Measurements from ENCODE around the gene HVCN1. TPM values are rescaled to one million over a fixed set of nuclear protein-coding genes. Genes with fewer than 3 reads are reported as not detected.

The HVCN1 gene
- total and polyA plus RNA-seq, 2 experiments from 2014 or later = 3.0 to 4.1 TPM

DNA sequence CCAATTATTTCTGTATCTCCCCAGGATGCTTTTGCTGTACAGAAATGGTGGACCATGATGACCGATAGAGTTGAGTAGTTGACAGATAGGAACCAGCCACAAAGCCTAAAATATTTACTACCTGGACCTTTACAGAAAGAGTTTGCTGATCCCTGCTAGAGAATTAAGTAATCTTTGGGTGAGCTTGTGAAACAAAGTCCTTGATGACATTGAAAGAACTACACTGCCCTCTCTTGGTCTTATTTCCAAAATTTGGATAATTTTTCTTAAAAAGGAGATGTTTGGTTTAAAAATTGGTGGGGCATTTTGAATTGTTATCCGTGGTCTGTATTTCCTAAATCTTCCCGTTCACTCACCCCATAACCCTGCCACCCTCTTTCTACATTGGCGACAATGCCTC is 88.7 kb downstream of the HVCN1 start:
- no peaks in the 10 kb centered on the region for H3K9me2 ChIP-seq (ENCODE audit: insufficient read depth)
- H4K20me1 ChIP-seq (ENCODE audit: insufficient read depth) = no peaks in the 10 kb centered on the region
- H3K79me2 ChIP-seq (ENCODE audit: insufficient read depth) = no peaks in the 10 kb centered on the region
- no peaks in the 10 kb centered on the region for H3K36me3 ChIP-seq (ENCODE audit: low read depth)
- H3K4me1 ChIP-seq (ENCODE audit: insufficient read depth) = no peaks in the 10 kb centered on the region
- no peak overlapping the region for H3K4me3 ChIP-seq
- DNase-seq = peak; percentile 79
- no peak for TF ChIP-seq EZH2phosphoT487 (IDR thresholded peaks at IDR 0.05; ENCODE audit: insufficient read depth, low read depth)
- TF ChIP-seq EZH2 (IDR thresholded peaks at IDR 0.05; ENCODE audit: insufficient read depth, poor library complexity, severe bottlenecking) = no peak
- H2AFZ ChIP-seq = no peak overlapping the region
- H3K9ac ChIP-seq = no peak overlapping the region
- H3K27me3 ChIP-seq (replicated peaks; ENCODE audit: insufficient read depth) = no peaks in the 10 kb centered on the region
- in situ Hi-C loops (cut with MboI) = no loop called here
- no peak overlapping the region for H3K4me2 ChIP-seq (ENCODE audit: unreplicated experiment)
- H3K9me3 ChIP-seq (ENCODE audit: low read depth) = no peaks in the 10 kb centered on the region
- H3K27ac ChIP-seq = no peak overlapping the region
- WGBS, 2 experiments (ENCODE audit: low coverage in 1 of 2, low lambda C conversion rate in 2 of 2, missing lambda C conversion rate in 2 of 2) = 3 to 4% methylated on average over 4 of the region's 4 CpGs
- H3F3A ChIP-seq (ENCODE audit: insufficient read depth) = no peaks in the 10 kb centered on the region

GRCh38 chr12:110599334-110599733 is 89.6 kb downstream of the HVCN1 start:
- H3K4me2 ChIP-seq (ENCODE audit: unreplicated experiment) = no peak overlapping the region
- no peaks in the 10 kb centered on the region for H3K9me2 ChIP-seq (ENCODE audit: insufficient read depth)
- H3K79me2 ChIP-seq (ENCODE audit: insufficient read depth) = no peaks in the 10 kb centered on the region
- no peaks in the 10 kb centered on the region for H3K36me3 ChIP-seq (ENCODE audit: low read depth)
- no peaks in the 10 kb centered on the region for H3K4me1 ChIP-seq (ENCODE audit: insufficient read depth)
- no peak overlapping the region for H2AFZ ChIP-seq
- no peak overlapping the region for H3K9ac ChIP-seq
- no peak for DNase-seq
- no peaks in the 10 kb centered on the region for H3F3A ChIP-seq (ENCODE audit: insufficient read depth)
- H3K4me3 ChIP-seq = no peak overlapping the region
- 88 to 90% methylated on average over 4 of the region's 4 CpGs for WGBS, 2 experiments (ENCODE audit: low coverage in 1 of 2, low lambda C conversion rate in 2 of 2, missing lambda C conversion rate in 2 of 2)
- no peaks in the 10 kb centered on the region; the same call in 1 of the 2 replicates for H3K27me3 ChIP-seq (replicated peaks; ENCODE audit: insufficient read depth)
- in situ Hi-C loops (cut with MboI) = loop anchor here (10.0 kb wide), 1 partner anchor 85 kb away; no protein-coding TSS in a partner anchor
- TF ChIP-seq EZH2phosphoT487 (IDR thresholded peaks at IDR 0.05; ENCODE audit: insufficient read depth, low read depth) = no peak
- no peak for TF ChIP-seq EZH2 (IDR thresholded peaks at IDR 0.05; ENCODE audit: insufficient read depth, poor library complexity, severe bottlenecking)
- no peaks in the 10 kb centered on the region for H4K20me1 ChIP-seq (ENCODE audit: insufficient read depth)
- H3K9me3 ChIP-seq (ENCODE audit: low read depth) = no peaks in the 10 kb centered on the region
- H3K27ac ChIP-seq = no peak overlapping the region

Small RNAs within 50 kb of the gene (small RNA-seq; reads per million reads assigned to genes)
- not detected for gene RN7SL387P (ENCODE audit: low read depth, low replicate concordance)

Other genes with a start within 250 kb of the HVCN1 start
- gene ARPC3, start 238.8 kb downstream of the HVCN1 start, total RNA-seq (2014; rRNA removed; shearing (Covaris generic)) = 552 and 686 TPM in 2 replicates
- gene ARPC3, start 238.8 kb downstream of the HVCN1 start, polyA plus RNA-seq (2016; fragmentation: Nextera tagmentation; extraction: Ambion mirVana) = 503 and 511 TPM in 2 replicates
- 18.4 and 33.4 TPM in 2 replicates for gene GPN3, start 220.9 kb downstream of the HVCN1 start, total RNA-seq (2014; rRNA removed; shearing (Covaris generic))
- 43.5 and 47.4 TPM in 2 replicates for gene GPN3, start 220.9 kb downstream of the HVCN1 start, polyA plus RNA-seq (2016; fragmentation: Nextera tagmentation; extraction: Ambion mirVana)
- gene FAM216A, start 220.3 kb downstream of the HVCN1 start, total RNA-seq (2014; rRNA removed; shearing (Covaris generic)) = 11.5 and 18.1 TPM in 2 replicates
- gene FAM216A, start 220.3 kb downstream of the HVCN1 start, polyA plus RNA-seq (2016; fragmentation: Nextera tagmentation; extraction: Ambion mirVana) = 25.2 and 25.8 TPM in 2 replicates
- gene VPS29, start 187.0 kb downstream of the HVCN1 start, total RNA-seq (2014; rRNA removed; shearing (Covaris generic)) = 61.2 and 72.3 TPM in 2 replicates
- 202 and 206 TPM in 2 replicates for gene VPS29, start 187.0 kb downstream of the HVCN1 start, polyA plus RNA-seq (2016; fragmentation: Nextera tagmentation; extraction: Ambion mirVana)
- 0.13 and 0.97 TPM in 2 replicates for gene RAD9B, start 186.8 kb downstream of the HVCN1 start, total RNA-seq (2014; rRNA removed; shearing (Covaris generic))
- gene RAD9B, start 186.8 kb downstream of the HVCN1 start, polyA plus RNA-seq (2016; fragmentation: Nextera tagmentation; extraction: Ambion mirVana) = 0.19 and 0.22 TPM in 2 replicates
- gene PPTC7, start 105.8 kb downstream of the HVCN1 start, total RNA-seq (2014; rRNA removed; shearing (Covaris generic)) = 3.2 and 3.4 TPM in 2 replicates
- gene PPTC7, start 105.8 kb downstream of the HVCN1 start, polyA plus RNA-seq (2016; fragmentation: Nextera tagmentation; extraction: Ambion mirVana) = 2.2 and 2.4 TPM in 2 replicates
- 34.4 and 44.3 TPM in 2 replicates for gene TCTN1, start 75.0 kb downstream of the HVCN1 start, total RNA-seq (2014; rRNA removed; shearing (Covaris generic))
- gene TCTN1, start 75.0 kb downstream of the HVCN1 start, polyA plus RNA-seq (2016; fragmentation: Nextera tagmentation; extraction: Ambion mirVana) = 58.1 and 65.2 TPM in 2 replicates
- gene PPP1CC, start 53.8 kb upstream of the HVCN1 start, total RNA-seq (2014; rRNA removed; shearing (Covaris generic)) = 110 and 116 TPM in 2 replicates
- gene PPP1CC, start 53.8 kb upstream of the HVCN1 start, polyA plus RNA-seq (2016; fragmentation: Nextera tagmentation; extraction: Ambion mirVana) = 37.4 and 41.8 TPM in 2 replicates
- gene CCDC63, start 157.9 kb upstream of the HVCN1 start, total RNA-seq (2014; rRNA removed; shearing (Covaris generic)) = not detected in 2 replicates
- not detected in 2 replicates for gene CCDC63, start 157.9 kb upstream of the HVCN1 start, polyA plus RNA-seq (2016; fragmentation: Nextera tagmentation; extraction: Ambion mirVana)
- not detected in 2 replicates for gene MYL2, start 231.5 kb upstream of the HVCN1 start, total RNA-seq (2014; rRNA removed; shearing (Covaris generic))
- gene MYL2, start 231.5 kb upstream of the HVCN1 start, polyA plus RNA-seq (2016; fragmentation: Nextera tagmentation; extraction: Ambion mirVana) = not detected in 2 replicates

Data from GM23248 (cell line).